HEK293 (cell line): ENCODE measurements around the gene ADRM1.

Experiments
- CTCF ChIA-PET: fragments of 350-600 bp; formaldehyde crosslinking; extraction: SDS; loops from one replicate; lab custom pipeline; 2021; ENCODE audit warnings: antibody characterized with exemption; lab: Yijun Ruan, JAX
- POLR2A ChIA-PET: fragments of 300-600 bp; formaldehyde crosslinking; extraction: SDS; loops from one replicate; lab custom pipeline; 2020; ENCODE audit warnings: antibody characterized with exemption, inconsistent platforms; lab: Yijun Ruan, JAX
- H3K27ac ChIP-seq: fragments of 200-500 bp; sonication (Bioruptor generic); 2 replicates; pipeline ENCODE4 v1.5.1; 2014; ENCODE audit warnings: low read depth, low read length, control low read depth, inconsistent platforms; ENCODE audit errors: extremely low read depth
- H3K36me3 ChIP-seq, 2 experiments: fragments of 200-500 bp in 1 of 2; sonication (Bioruptor generic) in 1 of 2; 1 replicate in 1 of 2; 2 replicates in 1 of 2; pipeline ENCODE4 v1.5.1; 2014 to 2017; ENCODE audit warnings: inconsistent platforms in 2 of 2, low read length in 2 of 2; ENCODE audit not compliant: control insufficient read depth in 2 of 2, insufficient read depth in 1 of 2
- H3K4me1 ChIP-seq: fragments of 200-500 bp; sonication (Bioruptor generic); 2 replicates; pipeline ENCODE4 v1.5.1; 2014; ENCODE audit warnings: mild to moderate bottlenecking, low read length, inconsistent platforms; ENCODE audit not compliant: control insufficient read depth, insufficient read depth
- H3K4me3 ChIP-seq: 2 replicates; pipeline ENCODE4 v1.5.1; 2011; ENCODE audit warnings: low read depth, mild to moderate bottlenecking, control low read depth, low read length, moderate library complexity
- H3K9me3 ChIP-seq: fragments of 200-500 bp; sonication (Bioruptor generic); 2 replicates; pipeline ENCODE4 v1.5.1; 2014; ENCODE audit warnings: low read depth, low read length, inconsistent platforms; ENCODE audit not compliant: control insufficient read depth, insufficient read depth
- BCL11A ChIP-seq: fragments of 450-650 bp; formaldehyde crosslinking; IDR thresholded peaks from 2 replicates; pipeline ENCODE4 v1.5.1; 2016; ENCODE audit warnings: low read depth, missing biosample characterization, missing genetic modification characterization
- EGR2 ChIP-seq: fragments of 450-650 bp; formaldehyde crosslinking; IDR thresholded peaks from 2 replicates; pipeline ENCODE4 v1.5.1; 2016; ENCODE audit warnings: low read depth, missing biosample characterization, missing genetic modification characterization
- GFI1B ChIP-seq: fragments of 450-650 bp; formaldehyde crosslinking; IDR thresholded peaks from 2 replicates; pipeline ENCODE4 v1.5.1; 2016; ENCODE audit warnings: missing biosample characterization, missing genetic modification characterization
- GLIS2 ChIP-seq: fragments of 450-650 bp; formaldehyde crosslinking; IDR thresholded peaks from 2 replicates; pipeline ENCODE4 v1.5.1; 2016; ENCODE audit warnings: missing biosample characterization, missing genetic modification characterization
- HIC1 ChIP-seq: fragments of 450-650 bp; formaldehyde crosslinking; IDR thresholded peaks from 2 replicates; pipeline ENCODE4 v1.5.1; 2016; ENCODE audit warnings: missing biosample characterization, missing genetic modification characterization
- HOXD13 ChIP-seq: sonication (generic); formaldehyde crosslinking; IDR thresholded peaks from 2 replicates; pipeline ENCODE4 v1.8.0; 2022; ENCODE audit warnings: missing genetic modification reagents, borderline replicate concordance
- YY1 ChIP-seq: fragments of 450-650 bp; formaldehyde crosslinking; IDR thresholded peaks from 2 replicates; pipeline ENCODE4 v1.5.1; 2018; ENCODE audit warnings: missing biosample characterization, missing genetic modification characterization
- ZBTB48 ChIP-seq: fragments of 450-650 bp; formaldehyde crosslinking; IDR thresholded peaks from 2 replicates; pipeline ENCODE4 v1.5.1; 2016; ENCODE audit warnings: missing biosample characterization, missing genetic modification characterization
- ZBTB7A ChIP-seq: fragments of 450-650 bp; formaldehyde crosslinking; IDR thresholded peaks from 2 replicates; pipeline ENCODE4 v1.5.1; 2016; ENCODE audit warnings: low read depth, missing biosample characterization, missing genetic modification characterization
- ZEB2 ChIP-seq: fragments of 450-650 bp; formaldehyde crosslinking; IDR thresholded peaks from 2 replicates; pipeline ENCODE4 v1.5.1; 2016; ENCODE audit warnings: missing biosample characterization, missing genetic modification characterization
- ZFP69B ChIP-seq: fragments of 450-650 bp; formaldehyde crosslinking; IDR thresholded peaks from 2 replicates; pipeline ENCODE4 v1.5.1; 2016; ENCODE audit warnings: missing biosample characterization, missing genetic modification characterization
- ZNF23 ChIP-seq: fragments of 450-650 bp; formaldehyde crosslinking; IDR thresholded peaks from 2 replicates; pipeline ENCODE4 v1.5.1; 2016; ENCODE audit warnings: missing biosample characterization, missing genetic modification characterization, borderline replicate concordance
- ZNF324 ChIP-seq: fragments of 450-650 bp; formaldehyde crosslinking; IDR thresholded peaks from 2 replicates; pipeline ENCODE4 v1.5.1; 2016; ENCODE audit warnings: missing biosample characterization, missing genetic modification characterization
- ZNF521 ChIP-seq: fragments of 450-650 bp; formaldehyde crosslinking; IDR thresholded peaks from 2 replicates; pipeline ENCODE4 v1.5.1; 2017; ENCODE audit warnings: missing biosample characterization, mild to moderate bottlenecking, missing genetic modification characterization
- ZNF600 ChIP-seq: fragments of 450-650 bp; formaldehyde crosslinking; IDR thresholded peaks from 2 replicates; pipeline ENCODE4 v1.5.1; 2016; ENCODE audit warnings: missing biosample characterization, missing genetic modification characterization
- ZNF704 ChIP-seq: fragments of 450-650 bp; formaldehyde crosslinking; IDR thresholded peaks from 2 replicates; pipeline ENCODE4 v1.5.1; 2016; ENCODE audit warnings: missing biosample characterization, missing genetic modification characterization
- ZXDB ChIP-seq: fragments of 450-650 bp; formaldehyde crosslinking; IDR thresholded peaks from 2 replicates; pipeline ENCODE4 v1.5.1; 2016; ENCODE audit warnings: missing biosample characterization, missing genetic modification characterization
- TF ChIP-seq, protein P1 (sequence below): fragments of 450-650 bp; formaldehyde crosslinking; optimal IDR thresholded peaks from 2 replicates; pipeline ENCODE3; 2016; ENCODE audit warnings: missing biosample characterization, mild to moderate bottlenecking, missing genetic modification characterization
- TF ChIP-seq, protein P2 (sequence below): fragments of 450-650 bp; formaldehyde crosslinking; IDR thresholded peaks from 2 replicates; pipeline ENCODE4 v1.5.1; 2017; ENCODE audit warnings: missing biosample characterization, missing genetic modification characterization

The ADRM1 gene

DNA sequence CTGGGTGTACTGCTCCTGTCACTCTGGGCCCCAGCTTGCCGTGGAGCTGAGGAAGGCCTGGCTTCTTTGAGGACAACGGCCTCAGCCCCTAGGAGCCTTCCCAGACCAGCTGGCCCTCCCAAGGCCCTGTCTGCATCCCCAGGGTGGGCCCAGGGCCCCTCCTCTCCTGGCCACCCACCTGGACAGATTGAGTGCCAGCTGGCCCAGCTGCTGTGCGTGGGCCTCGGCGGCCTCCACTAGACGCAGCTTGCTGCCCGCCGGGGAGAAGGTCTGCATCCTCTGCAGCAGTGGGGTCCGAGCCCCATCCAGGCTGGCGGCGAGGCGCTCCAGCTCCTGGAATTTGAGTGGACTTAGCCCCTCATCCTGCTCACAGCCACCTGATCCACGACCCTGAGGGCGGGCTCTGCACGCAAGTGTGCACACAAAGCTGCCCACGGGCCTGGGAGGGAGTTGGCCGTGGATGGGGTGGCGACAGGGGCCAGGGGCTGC, 14.4 kb downstream of the ADRM1 start:
- Histone ChIP-seq H3K4me3 (no peak overlapping the region), H3K9me3 (no peaks in the 10 kb centered on the region), H3K27ac (no peak overlapping the region), H3K4me1 (no peaks in the 10 kb centered on the region), H3K36me3 (peaks cover 0 to 78% of the 10 kb centered on the region in 2 experiments; a peak in 2 of 3 replicates)
- POLR2A ChIA-PET = interaction anchor here (0.6 to 1.7 kb wide), 2 partner anchors 11 to 38 kb away, joined by 3 to 4 read pairs; no protein-coding TSS in a partner anchor
- CTCF ChIA-PET = interaction anchor here (0.7 to 1.6 kb wide), 2 partner anchors 66 to 74 kb away, joined by 3 to 4 read pairs; no protein-coding TSS in a partner anchor
- no peak for TF ChIP-seq HOXD13 (CRISPR knock-in tag)
- TF ChIP-seq GFI1B (tag by site-specific recombination) = no peak
- no peak for TF ChIP-seq ZNF704 (tag by site-specific recombination)

DNA sequence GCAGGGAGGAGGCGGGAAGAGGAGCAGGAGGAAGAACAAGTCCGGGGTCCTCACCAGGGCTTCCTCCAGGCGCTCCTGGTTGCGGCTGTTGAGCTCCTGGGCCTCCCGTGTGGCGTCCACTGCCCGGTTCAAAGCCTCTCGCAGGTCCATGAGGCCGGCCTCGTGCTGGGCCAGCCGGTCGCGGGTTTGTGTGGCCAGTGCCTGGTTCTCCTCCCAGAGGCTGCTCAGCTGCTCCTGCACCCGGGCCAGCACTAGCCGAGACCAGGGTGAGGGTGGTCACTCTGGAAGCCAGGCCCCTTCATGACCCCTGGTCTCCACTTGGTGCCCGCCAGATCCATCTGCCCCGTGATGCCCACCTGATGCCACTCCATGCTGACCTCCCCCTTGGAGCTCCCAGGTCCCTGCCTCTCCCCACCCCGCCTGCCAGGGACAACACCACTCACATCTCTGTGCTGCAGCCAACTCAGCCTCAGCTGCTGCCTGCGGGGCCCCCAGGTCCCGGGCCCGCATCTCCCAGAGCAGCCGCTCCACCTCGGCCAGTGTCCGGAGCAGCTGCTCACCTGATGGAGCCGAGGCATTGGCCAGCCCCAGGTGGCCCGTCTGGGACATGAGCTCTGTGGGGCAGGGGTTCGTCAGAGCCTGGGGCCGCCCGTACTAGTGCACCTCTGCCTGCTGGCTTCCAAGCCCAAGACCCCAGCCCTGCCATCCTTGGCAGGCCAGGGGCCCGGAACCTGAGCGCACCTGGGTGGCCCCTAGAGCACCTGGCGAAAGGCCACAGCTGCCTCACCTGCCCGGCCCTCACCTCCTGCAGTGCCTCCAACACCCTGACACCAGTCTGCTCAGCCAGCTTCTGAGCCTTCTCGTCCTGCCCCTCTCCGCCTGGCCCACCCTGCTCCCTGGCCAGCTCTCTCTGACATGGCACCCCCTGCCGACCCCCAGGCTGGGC, 15.9 kb downstream of the ADRM1 start:
- POLR2A ChIA-PET = interaction anchor here (1.7 kb wide), 1 partner anchor 11 kb away, joined by 3 read pairs; no protein-coding TSS in a partner anchor
- no peaks in the 10 kb centered on the region for H3K4me1 ChIP-seq
- H3K9me3 ChIP-seq = no peaks in the 10 kb centered on the region
- no peak overlapping the region for H3K27ac ChIP-seq
- TF ChIP-seq ZXDB (no peak), BCL11A (peak; percentile 81), ZNF600 (tag by site-specific recombination) (peak; percentile 88), ZBTB7A (tag by site-specific recombination) (peak; percentile 59; the same call in 1 of the 2 replicates), ZNF23 (no peak), ZEB2 (tag by site-specific recombination) (peak; percentile 61), HIC1 (peak; percentile 91), GLIS2 (tag by site-specific recombination) (peak; percentile 56), ZFP69B (tag by site-specific recombination) (peak; percentile 59; the same call in 1 of the 2 replicates)
- CTCF ChIA-PET = interaction anchor here (0.6 to 1.2 kb wide), 3 partner anchors 9 to 303 kb away, joined by 3 read pairs; no protein-coding TSS in a partner anchor
- H3K4me3 ChIP-seq = no peak overlapping the region
- peaks cover 0 to 71% of the 10 kb centered on the region in 2 experiments; a peak in 2 of 3 replicates for H3K36me3 ChIP-seq

GRCh38 chr20:62319346-62319909, 16.6 kb downstream of the ADRM1 start:
- Histone ChIP-seq H3K4me1 (no peaks in the 10 kb centered on the region), H3K9me3 (no peaks in the 10 kb centered on the region), H3K36me3 (peaks cover 0 to 71% of the 10 kb centered on the region in 2 experiments; a peak in 2 of 3 replicates), H3K27ac (no peak overlapping the region), H3K4me3 (no peak overlapping the region)
- no peak for TF ChIP-seq EGR2 (tag by site-specific recombination)
- TF ChIP-seq YY1 = no peak
- no peak for TF ChIP-seq ZBTB48 (tag by site-specific recombination)
- TF ChIP-seq ZNF521 = no peak
- TF ChIP-seq HIC1 = no peak
- TF ChIP-seq, protein P1, sequence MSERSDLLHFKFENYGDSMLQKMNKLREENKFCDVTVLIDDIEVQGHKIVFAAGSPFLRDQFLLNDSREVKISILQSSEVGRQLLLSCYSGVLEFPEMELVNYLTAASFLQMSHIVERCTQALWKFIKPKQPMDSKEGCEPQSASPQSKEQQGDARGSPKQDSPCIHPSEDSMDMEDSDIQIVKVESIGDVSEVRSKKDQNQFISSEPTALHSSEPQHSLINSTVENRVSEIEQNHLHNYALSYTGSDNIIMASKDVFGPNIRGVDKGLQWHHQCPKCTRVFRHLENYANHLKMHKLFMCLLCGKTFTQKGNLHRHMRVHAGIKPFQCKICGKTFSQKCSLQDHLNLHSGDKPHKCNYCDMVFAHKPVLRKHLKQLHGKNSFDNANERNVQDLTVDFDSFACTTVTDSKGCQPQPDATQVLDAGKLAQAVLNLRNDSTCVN (tag by site-specific recombination) = no peak
- TF ChIP-seq, protein P2, sequence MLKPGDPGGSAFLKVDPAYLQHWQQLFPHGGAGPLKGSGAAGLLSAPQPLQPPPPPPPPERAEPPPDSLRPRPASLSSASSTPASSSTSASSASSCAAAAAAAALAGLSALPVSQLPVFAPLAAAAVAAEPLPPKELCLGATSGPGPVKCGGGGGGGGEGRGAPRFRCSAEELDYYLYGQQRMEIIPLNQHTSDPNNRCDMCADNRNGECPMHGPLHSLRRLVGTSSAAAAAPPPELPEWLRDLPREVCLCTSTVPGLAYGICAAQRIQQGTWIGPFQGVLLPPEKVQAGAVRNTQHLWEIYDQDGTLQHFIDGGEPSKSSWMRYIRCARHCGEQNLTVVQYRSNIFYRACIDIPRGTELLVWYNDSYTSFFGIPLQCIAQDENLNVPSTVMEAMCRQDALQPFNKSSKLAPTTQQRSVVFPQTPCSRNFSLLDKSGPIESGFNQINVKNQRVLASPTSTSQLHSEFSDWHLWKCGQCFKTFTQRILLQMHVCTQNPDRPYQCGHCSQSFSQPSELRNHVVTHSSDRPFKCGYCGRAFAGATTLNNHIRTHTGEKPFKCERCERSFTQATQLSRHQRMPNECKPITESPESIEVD = no peak
- TF ChIP-seq ZNF324 (tag by site-specific recombination) = no peak
- CTCF ChIA-PET = no interaction called here
- POLR2A ChIA-PET = interaction anchor here (0.7 to 1.7 kb wide), 2 partner anchors 10 to 61 kb away, joined by 3 read pairs; no protein-coding TSS in a partner anchor
